OCI-LY1 (cell line): ENCODE measurements around the gene HMGXB3.

Experiments used
- CTCF ChIP-seq: fragments of 200-600 bp; sonication (generic), shearing (Covaris generic); IDR thresholded peaks from 2 replicates; pipeline ENCODE4 v1.5.1; 2017; ENCODE audit warnings: mild to moderate bottlenecking, antibody characterized with exemption, low read length, moderate library complexity, mixed read lengths
- EZH2 ChIP-seq: fragments of 200-600 bp; sonication (generic), shearing (Covaris generic); IDR thresholded peaks from 2 replicates; pipeline ENCODE4 v1.8.0; 2017; ENCODE audit warnings: borderline replicate concordance, mixed run types, mild to moderate bottlenecking, antibody characterized with exemption, low read length, moderate library complexity, mixed read lengths

DNA sequence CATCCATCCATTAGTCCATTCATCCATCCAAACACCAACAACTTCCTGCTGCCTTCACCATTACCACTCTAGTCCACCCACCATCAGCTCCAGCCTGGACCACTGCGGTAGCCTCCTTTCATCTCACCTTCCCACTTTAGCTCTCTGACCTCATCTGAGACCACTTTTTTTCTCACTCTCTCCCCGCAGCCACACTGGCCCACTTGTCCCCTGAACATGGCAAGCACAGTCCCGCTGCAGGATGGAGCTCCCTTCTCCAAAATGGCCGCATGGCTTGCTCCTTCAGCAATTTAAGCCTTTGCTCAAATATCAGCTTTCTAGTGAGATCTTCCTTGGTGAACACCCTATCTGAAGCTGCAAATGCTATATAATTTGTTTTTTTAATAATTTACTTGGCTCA is 74.7 kb downstream of the HMGXB3 start:
- TF ChIP-seq CTCF (no peak), EZH2 (no peak)
